Memory B cell (primary cell): ENCODE measurements around the gene FRAT2.
"Not testable (repeated sequence)": the region's sequence is repeated elsewhere in the genome, so short reads cannot be mapped to it uniquely, and the experiment has no call there.

Experiments used
- ATAC-seq: fragments of 150-1000 bp; cut with Tn5 transposase; 2 replicates; pipeline ENCODE4 v1.10.0; 2021; ENCODE audit warnings: low read depth, mild to moderate bottlenecking, moderate library complexity
- DNase-seq, 2 donors: peaks; one replicate each; pipeline ENCODE4 v3.0.0; 2022; ENCODE audit warnings: low spot score in 2 of 2
- H3K27ac Mint-ChIP-seq: one replicate; pipeline ENCODE4 v1.8.0; 2022; ENCODE audit warnings: mild to moderate bottlenecking, moderate library complexity, mixed read lengths
- H3K27me3 Mint-ChIP-seq: one replicate; pipeline ENCODE4 v1.8.0; 2022; ENCODE audit warnings: mixed read lengths
- H3K36me3 Mint-ChIP-seq: one replicate; pipeline ENCODE4 v1.8.0; 2022; ENCODE audit warnings: mild to moderate bottlenecking, mixed read lengths
- H3K4me1 Mint-ChIP-seq: one replicate; pipeline ENCODE4 v1.8.0; 2022; ENCODE audit warnings: mixed read lengths
- H3K4me3 Mint-ChIP-seq: one replicate; pipeline ENCODE4 v1.8.0; 2022; ENCODE audit warnings: mild to moderate bottlenecking, moderate library complexity, mixed read lengths
- H3K9me3 Mint-ChIP-seq: one replicate; pipeline ENCODE4 v1.8.0; 2022; ENCODE audit warnings: mixed read lengths

FRAT2 gene

GRCh38 chr10:97302088-97302791, 32.3 kb downstream of the FRAT2 start:
- ATAC-seq (no peak), DNase-seq (no peak)
- Mint-ChIP-seq H3K36me3 (no peaks in the 10 kb centered on the region), H3K27me3 (peaks cover 1% of the 10 kb centered on the region), H3K4me3 (no peak overlapping the region), H3K9me3 (no peaks in the 10 kb centered on the region), H3K27ac (no peak overlapping the region), H3K4me1 (no peaks in the 10 kb centered on the region)

GRCh38 chr10:97300980-97301379, 33.5 kb downstream of the FRAT2 start:
- Mint-ChIP-seq H3K27ac (no peak overlapping the region), H3K36me3 (no peaks in the 10 kb centered on the region), H3K4me3 (no peak overlapping the region), H3K27me3 (peaks cover 1% of the 10 kb centered on the region), H3K4me1 (no peaks in the 10 kb centered on the region), H3K9me3 (no peaks in the 10 kb centered on the region)
- ATAC-seq: no peak
- no peak for DNase-seq

- no peak overlapping the region for H3K27ac Mint-ChIP-seq
- ATAC-seq: no peak
- peaks cover 1% of the 10 kb centered on the region for H3K27me3 Mint-ChIP-seq
Measured at GRCh38 chr10:97298223-97298571, 36.3 kb downstream of the FRAT2 start.

GRCh38 chr10:97297556-97298222, 36.8 kb downstream of the FRAT2 start:
- Mint-ChIP-seq H3K4me3 (no peak overlapping the region), H3K4me1 (peaks cover 2% of the 10 kb centered on the region), H3K27ac (no peak overlapping the region), H3K36me3 (no peaks in the 10 kb centered on the region), H3K9me3 (no peaks in the 10 kb centered on the region), H3K27me3 (peaks cover 1% of the 10 kb centered on the region)
- no peak for DNase-seq
- ATAC-seq: no peak

More at GRCh38 chr10:97298223-97298571, 36.3 kb downstream of the FRAT2 start:
- DNase-seq: no peak
- no peaks in the 10 kb centered on the region for H3K9me3 Mint-ChIP-seq
- no peak overlapping the region for H3K4me3 Mint-ChIP-seq
- H3K36me3 Mint-ChIP-seq: no peaks in the 10 kb centered on the region
- no peaks in the 10 kb centered on the region for H3K4me1 Mint-ChIP-seq

- Mint-ChIP-seq H3K27ac (peak overlapping the region; percentile 70), H3K4me3 (peak overlapping the region; percentile 96), H3K36me3 (peaks cover 2% of the 10 kb centered on the region), H3K9me3 (no peaks in the 10 kb centered on the region), H3K4me1 (peaks cover 17% of the 10 kb centered on the region), H3K27me3 (no peaks in the 10 kb centered on the region)
- no peak for ATAC-seq
- no peak for DNase-seq
Measured at GRCh38 chr10:97292862-97293198, 41.7 kb downstream of the FRAT2 start.

GRCh38 chr10:97292097-97292861, 42.2 kb downstream of the FRAT2 start, which contains the start of gene ARHGAP19:
TSS of gene ARHGAP19 (minus strand) at chr10:97292637. CDS start at chr10:97292627, 10 bp downstream.
- Mint-ChIP-seq H3K27ac (peak within 1 kb of the TSS; percentile 70), H3K4me3 (peak within 1 kb of the TSS; percentile 96), H3K27me3 (no peaks in the 10 kb centered on the region), H3K36me3 (peaks cover 2% of the 10 kb centered on the region), H3K9me3 (no peaks in the 10 kb centered on the region), H3K4me1 (peaks cover 17% of the 10 kb centered on the region)
- ATAC-seq: peak; percentile 98
- peak; percentile 78 to 92 for DNase-seq

- Mint-ChIP-seq H3K27me3 (no peaks in the 10 kb centered on the region), H3K36me3 (peaks cover 2% of the 10 kb centered on the region), H3K9me3 (no peaks in the 10 kb centered on the region), H3K4me3 (peak overlapping the region; percentile 96), H3K27ac (peak overlapping the region; percentile 70), H3K4me1 (peaks cover 17% of the 10 kb centered on the region)
- ATAC-seq (no peak), DNase-seq (no peak)
Measured at GRCh38 chr10:97291357-97292096, 43.0 kb downstream of the FRAT2 start.

- not testable (repeated sequence) for H3K36me3 Mint-ChIP-seq, DNase-seq, H3K9me3 Mint-ChIP-seq, H3K27me3 Mint-ChIP-seq, ATAC-seq, H3K27ac Mint-ChIP-seq
- Mint-ChIP-seq H3K4me1 (peaks cover 17% of the 10 kb centered on the region), H3K4me3 (peak overlapping the region; percentile 17)
Measured at GRCh38 chr10:97290576-97291356, 43.8 kb downstream of the FRAT2 start.

GRCh38 chr10:97290076-97290475, 44.5 kb downstream of the FRAT2 start:
- not testable (repeated sequence) for H3K36me3 Mint-ChIP-seq, H3K27me3 Mint-ChIP-seq, H3K4me3 Mint-ChIP-seq, H3K9me3 Mint-ChIP-seq, H3K27ac Mint-ChIP-seq, DNase-seq, ATAC-seq
- peaks cover 17% of the 10 kb centered on the region for H3K4me1 Mint-ChIP-seq
